ENCODE measurements around the gene GGT5.

DNA sequence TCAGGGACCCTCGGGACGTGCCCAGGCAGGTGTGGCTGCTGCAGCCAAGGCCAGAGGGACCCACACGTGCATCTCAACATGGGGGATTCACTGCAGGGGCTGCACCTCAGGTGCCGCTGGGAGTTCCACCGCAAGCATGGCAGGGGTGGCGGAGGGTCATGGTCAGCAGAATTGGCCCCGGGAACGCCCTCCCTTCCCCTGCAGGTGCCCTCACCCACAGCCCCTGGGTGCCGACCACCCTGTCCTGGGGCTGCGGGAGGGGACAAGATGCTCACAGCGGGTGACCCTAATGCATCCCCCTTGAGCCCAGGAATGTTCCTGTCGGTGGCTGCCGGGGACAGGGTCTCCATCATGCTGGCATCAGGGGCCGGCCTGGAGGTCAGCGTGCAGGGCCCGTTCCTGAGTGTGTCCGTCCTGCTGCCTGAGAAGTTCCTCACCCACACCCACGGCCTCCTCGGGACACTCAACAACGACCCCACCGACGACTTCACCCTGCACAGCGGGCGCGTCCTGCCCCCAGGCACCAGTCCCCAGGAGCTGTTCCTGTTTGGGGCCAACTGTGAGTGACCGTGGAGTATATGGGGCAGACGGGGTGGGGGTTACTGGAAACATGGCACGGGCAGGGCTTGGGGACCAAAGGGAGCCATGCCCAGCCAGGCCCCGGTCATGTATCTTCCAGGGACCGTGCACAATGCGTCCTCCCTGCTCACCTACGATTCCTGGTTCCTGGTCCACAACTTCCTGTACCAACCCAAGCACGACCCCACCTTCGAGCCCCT lies 57.8 kb downstream of the GGT5 start:
- TF ChIP-seq, protein P1, sequence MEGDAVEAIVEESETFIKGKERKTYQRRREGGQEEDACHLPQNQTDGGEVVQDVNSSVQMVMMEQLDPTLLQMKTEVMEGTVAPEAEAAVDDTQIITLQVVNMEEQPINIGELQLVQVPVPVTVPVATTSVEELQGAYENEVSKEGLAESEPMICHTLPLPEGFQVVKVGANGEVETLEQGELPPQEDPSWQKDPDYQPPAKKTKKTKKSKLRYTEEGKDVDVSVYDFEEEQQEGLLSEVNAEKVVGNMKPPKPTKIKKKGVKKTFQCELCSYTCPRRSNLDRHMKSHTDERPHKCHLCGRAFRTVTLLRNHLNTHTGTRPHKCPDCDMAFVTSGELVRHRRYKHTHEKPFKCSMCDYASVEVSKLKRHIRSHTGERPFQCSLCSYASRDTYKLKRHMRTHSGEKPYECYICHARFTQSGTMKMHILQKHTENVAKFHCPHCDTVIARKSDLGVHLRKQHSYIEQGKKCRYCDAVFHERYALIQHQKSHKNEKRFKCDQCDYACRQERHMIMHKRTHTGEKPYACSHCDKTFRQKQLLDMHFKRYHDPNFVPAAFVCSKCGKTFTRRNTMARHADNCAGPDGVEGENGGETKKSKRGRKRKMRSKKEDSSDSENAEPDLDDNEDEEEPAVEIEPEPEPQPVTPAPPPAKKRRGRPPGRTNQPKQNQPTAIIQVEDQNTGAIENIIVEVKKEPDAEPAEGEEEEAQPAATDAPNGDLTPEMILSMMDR (IDR thresholded peaks at IDR 0.05), result no peak
- TF ChIP-seq POLR2A (IDR thresholded peaks at IDR 0.05), result no peak

Measured in right lobe of liver (tissue), 4 donors.